Stimulated activated CD4-positive, alpha-beta T cell treated with anti-CD3 and anti-CD28 coated beads, Interleukin-4, amount 100 ng/mL, for 1 hour (primary cell): ENCODE results near the gene CYP3A5.

Experiments used
- DNase-seq: peaks from one replicate; pipeline ENCODE4 v3.0.0-alpha.2; 2020

The CYP3A5 gene

DNA sequence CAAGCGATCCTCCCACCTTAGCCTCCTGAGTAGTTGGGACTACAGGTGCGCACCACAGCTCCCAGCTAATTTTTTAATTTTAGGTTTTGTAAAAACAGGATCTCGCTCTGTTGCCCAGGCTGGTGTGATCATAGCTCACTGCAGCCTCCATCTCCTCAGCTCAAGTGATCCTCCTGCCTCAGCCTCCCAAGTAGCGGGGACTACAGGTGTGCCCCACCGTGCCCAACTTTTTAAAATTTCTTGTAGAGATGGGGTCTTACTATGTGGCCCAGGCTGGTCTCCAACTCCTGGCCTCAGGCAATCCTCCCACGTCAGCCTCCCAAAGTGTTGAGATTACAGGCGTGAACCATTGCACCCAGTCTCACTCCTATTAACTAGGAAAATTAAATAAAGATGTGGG is 74.3 kb downstream of the CYP3A5 start:
- DNase-seq = no peak

DNA sequence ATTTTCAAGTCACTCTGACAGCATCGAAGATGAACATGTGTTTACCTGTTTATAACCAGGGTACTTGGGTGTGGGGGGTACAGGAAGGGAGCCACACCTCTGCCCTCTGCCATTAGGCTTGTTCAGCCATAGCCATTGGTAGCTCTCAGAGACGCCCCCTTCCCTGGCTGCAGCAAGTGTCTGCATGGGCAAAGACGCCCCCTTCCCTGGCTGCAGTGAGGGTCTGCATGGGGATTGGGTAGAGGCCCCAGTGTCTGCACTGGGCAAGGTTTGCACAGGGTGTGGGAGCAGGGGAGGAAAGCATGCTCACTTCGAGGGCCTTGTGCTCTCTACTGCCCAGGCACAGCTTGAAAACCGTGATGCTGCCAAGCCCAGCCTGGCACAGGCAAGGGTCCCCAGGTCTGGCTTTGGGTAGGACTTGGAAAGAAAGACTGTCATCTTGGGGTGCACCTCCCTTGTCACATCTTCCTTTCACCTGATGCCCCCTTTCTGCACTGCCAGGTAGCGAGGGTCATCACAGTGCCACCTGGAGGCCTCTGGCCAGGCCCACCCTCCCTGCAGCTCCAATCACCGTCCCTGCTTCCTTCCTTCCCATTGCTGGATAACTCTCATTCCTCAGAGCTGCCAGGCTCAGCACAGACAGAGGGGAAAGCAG is 78.0 kb downstream of the CYP3A5 start:
- DNase-seq = no peak

DNA sequence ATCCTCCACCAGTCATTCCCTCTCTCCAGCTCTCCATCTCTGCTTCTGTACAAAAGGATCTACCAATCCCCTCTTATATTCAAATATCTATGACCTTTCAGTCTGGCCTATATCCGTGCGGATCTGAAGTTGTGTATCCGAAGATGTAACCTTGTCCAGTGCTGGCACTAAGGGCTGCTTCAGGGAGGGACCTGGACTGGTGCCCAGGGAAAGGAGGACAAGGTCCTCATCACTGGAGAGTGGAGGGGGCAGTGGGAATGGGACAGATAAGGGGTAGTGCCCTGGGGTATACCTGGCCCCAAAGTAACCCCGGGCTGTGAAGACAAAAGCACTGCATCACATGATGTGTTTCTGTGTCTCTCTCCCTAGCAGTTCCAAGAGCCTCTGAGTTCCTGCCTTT is 80.0 kb downstream of the CYP3A5 start:
- no peak for DNase-seq
